ENCODE data around the gene SSTR3. TPM values are rescaled to one million over a fixed set of nuclear protein-coding genes. Genes with fewer than 3 reads are reported as not detected.
"Not testable (repeated sequence)": the region's sequence is repeated elsewhere in the genome, so short reads cannot be mapped to it uniquely, and the experiment has no call there.

Gene SSTR3
- total and polyA plus RNA-seq, 8 donors, result 0.32 to 8.7 (median 1.3) TPM

DNA sequence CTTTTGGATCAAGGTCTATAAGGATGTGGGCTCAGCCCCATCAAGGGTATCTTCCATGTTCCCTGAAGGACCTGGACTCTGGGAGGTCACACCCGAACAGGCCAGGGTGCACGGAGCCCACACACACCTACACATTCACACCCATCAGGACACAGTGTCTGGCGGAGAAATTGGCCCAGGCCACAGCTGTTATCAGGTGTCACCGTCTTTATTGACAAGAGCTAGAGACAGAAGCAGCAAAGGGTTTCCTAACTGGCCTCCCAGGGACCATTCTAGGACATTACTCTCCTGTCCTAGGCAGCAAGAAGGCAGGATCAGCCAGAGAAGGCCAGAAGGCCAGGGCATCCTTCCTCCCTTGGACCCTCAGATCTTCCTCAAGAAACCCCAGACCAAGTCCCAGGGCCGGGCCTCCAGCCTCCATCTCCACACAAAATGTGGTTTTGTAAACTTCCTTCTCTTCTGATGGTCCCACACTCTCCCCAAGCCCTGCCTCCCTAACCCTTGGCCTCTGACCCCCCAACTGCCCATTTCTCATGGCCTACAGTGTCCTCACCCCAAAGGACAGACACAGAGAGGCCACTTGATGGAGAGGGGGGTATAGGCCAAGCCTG lies 8.1 kb downstream of the SSTR3 start:
- intact Hi-C loops (cut with DNase I), result loop anchor here in 2 of 3 donors (5.0 to 10.0 kb wide), 2 partner anchors 37 to 129 kb away; no protein-coding TSS in a partner anchor
- FAIRE-seq, result no peak
- H3K9me3 ChIP-seq, result no peaks in the 10 kb centered on the region

DNA sequence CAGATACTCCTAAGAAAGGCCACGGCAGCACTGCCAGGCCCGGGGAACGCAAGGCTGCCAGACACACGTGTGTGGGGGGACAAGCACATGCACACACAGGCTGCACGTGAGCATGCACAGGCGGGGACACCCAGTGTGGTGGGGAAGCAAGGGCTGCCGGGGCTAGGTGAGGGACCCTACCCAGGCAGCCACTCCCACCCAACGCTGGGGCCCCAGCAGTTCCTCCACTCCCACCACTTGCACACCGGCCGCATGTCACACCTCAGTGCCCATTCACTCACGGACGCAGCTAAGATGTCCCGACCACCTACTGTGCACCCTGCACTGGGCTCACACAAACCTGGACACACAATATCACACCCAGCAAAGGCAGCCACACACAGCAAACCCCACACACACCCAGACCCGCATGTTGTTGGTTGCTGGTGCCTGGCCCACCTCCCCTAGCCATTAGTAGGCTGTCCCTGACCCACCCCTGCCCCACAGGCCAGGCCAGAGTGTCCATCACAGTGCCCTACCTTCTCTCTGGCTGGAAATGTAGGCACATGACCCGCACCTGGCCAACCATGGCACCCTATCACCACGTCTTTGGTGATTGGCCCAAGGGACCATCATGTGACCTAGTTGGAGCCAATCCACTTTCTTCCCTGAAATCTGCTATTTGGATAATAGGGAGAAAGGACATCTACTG lies 8.8 kb downstream of the SSTR3 start:
- 81 to 83% methylated on average over 16 of the region's 16 CpGs for WGBS, 2 donors
- no peak overlapping the region for H3K27ac ChIP-seq
- no peak for TF ChIP-seq CTCF (IDR thresholded peaks at IDR 0.05)
- FAIRE-seq (no peak), ATAC-seq (no peak), DNase-seq (no peak)
- no peaks in the 10 kb centered on the region for H3K36me3 ChIP-seq
- no peaks in the 10 kb centered on the region for H3K9me3 ChIP-seq
- H3K4me3 ChIP-seq, result no peak overlapping the region
- intact Hi-C loops (cut with DNase I), result loop anchor here in 2 of 3 donors (5.0 to 10.0 kb wide), 2 partner anchors 36 to 129 kb away; no protein-coding TSS in a partner anchor
- no peaks in the 10 kb centered on the region for H3K27me3 ChIP-seq
- H3K4me1 ChIP-seq, result peaks cover 4 to 5% (median 4%) of the 10 kb centered on the region in 3 donors

More for the DNA sequence above, 8.1 kb downstream of the SSTR3 start:
- DNase-seq, result no peak
- no peak for ATAC-seq
- WGBS, 2 donors, result 76 to 81% methylated on average over 5 of the region's 5 CpGs
- H3K4me3 ChIP-seq, result no peak overlapping the region
- no peak overlapping the region for H3K27ac ChIP-seq
- TF ChIP-seq CTCF (IDR thresholded peaks at IDR 0.05), result no peak
- H3K4me1 ChIP-seq, result peaks cover 4 to 5% (median 4%) of the 10 kb centered on the region in 3 donors
- H3K36me3 ChIP-seq, result no peaks in the 10 kb centered on the region
- H3K27me3 ChIP-seq, result no peaks in the 10 kb centered on the region

GRCh38 chr22:37202716-37203115 lies 9.6 kb downstream of the SSTR3 start:
- no peaks in the 10 kb centered on the region for H3K27me3 ChIP-seq
- no peaks in the 10 kb centered on the region for H3K9me3 ChIP-seq
- ATAC-seq (no peak), DNase-seq (no peak), FAIRE-seq (no peak)
- H3K4me1 ChIP-seq, result peaks cover 10% of the 10 kb centered on the region in 3 donors
- H3K27ac ChIP-seq, result no peak overlapping the region
- no peaks in the 10 kb centered on the region for H3K36me3 ChIP-seq
- TF ChIP-seq CTCF (IDR thresholded peaks at IDR 0.05), result no peak
- WGBS, 2 donors, result 70 to 73% methylated on average over 10 of the region's 10 CpGs
- no peak overlapping the region for H3K4me3 ChIP-seq
- intact Hi-C loops (cut with DNase I), result loop anchor here in 2 of 3 donors (5.0 to 10.0 kb wide), 2 partner anchors 35 to 128 kb away; no protein-coding TSS in a partner anchor

- FAIRE-seq (no peak), DNase-seq (peak in 1 of 6 donors; percentile 30), ATAC-seq (no peak)
- Histone ChIP-seq H3K27me3 (no peaks in the 10 kb centered on the region), H3K9me3 (no peaks in the 10 kb centered on the region), H3K4me3 (no peak overlapping the region), H3K36me3 (no peaks in the 10 kb centered on the region), H3K4me1 (peaks cover 16 to 17% (median 17%) of the 10 kb centered on the region in 3 donors), H3K27ac (no peak overlapping the region)
- WGBS, 2 donors, result 78 to 88% methylated on average over 5 of the region's 5 CpGs
- TF ChIP-seq CTCF (IDR thresholded peaks at IDR 0.05), result no peak
- intact Hi-C loops (cut with DNase I), result loop anchor here in 2 of 3 donors (5.0 to 10.0 kb wide), 2 partner anchors 35 to 127 kb away; no protein-coding TSS in a partner anchor
These were observed 10.2 kb downstream of the SSTR3 start for GRCh38 chr22:37202001-37202555.

DNA sequence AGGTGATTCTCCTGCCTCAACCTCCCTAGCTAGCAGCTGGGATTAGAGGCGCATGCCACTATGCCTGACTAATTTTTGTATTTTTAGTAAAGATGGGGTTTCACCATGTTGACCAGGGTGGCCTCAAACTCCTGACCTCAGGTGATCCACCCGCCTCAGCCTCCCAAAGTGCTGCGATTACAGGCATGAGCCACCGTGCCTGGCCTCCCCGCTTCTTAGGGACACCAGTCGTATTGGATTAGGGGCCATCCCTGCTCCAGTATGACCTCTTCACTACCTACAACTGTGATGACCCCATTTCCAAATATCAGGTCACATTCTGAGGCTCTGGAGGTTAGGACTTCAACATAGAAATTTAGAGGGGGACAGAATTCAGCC lies 10.8 kb downstream of the SSTR3 start:
- not testable (repeated sequence) for H3K9me3 ChIP-seq, FAIRE-seq, H3K4me3 ChIP-seq, H3K27me3 ChIP-seq, ATAC-seq, H3K27ac ChIP-seq, H3K36me3 ChIP-seq
- DNase-seq, result peak in 1 of 6 donors; percentile 25
- intact Hi-C loops (cut with DNase I), result loop anchor here in 2 of 3 donors (5.0 to 10.0 kb wide), 2 partner anchors 34 to 127 kb away; no protein-coding TSS in a partner anchor
- WGBS, 2 donors, result 88 to 97% methylated on average over 6 of the region's 6 CpGs
- H3K4me1 ChIP-seq, result peaks cover 23% of the 10 kb centered on the region in 3 donors
